Measurements from ENCODE around the gene ZBTB7B.

- TF ChIP-seq CTCF (IDR thresholded peaks at IDR 0.05) (no peak), ZFX (IDR thresholded peaks at IDR 0.05; ENCODE audit: borderline replicate concordance) (no peak)
Observed at GRCh38 chr1:155003766-155004351, 1.3 kb downstream of the ZBTB7B start.
